Endothelial cell of umbilical vein (primary cell): Measurements from ENCODE around the gene SYCE1L. TPM values are rescaled to one million over a fixed set of nuclear protein-coding genes. Genes with fewer than 3 reads are reported as not detected.

ENCODE experiments used
- Bru-seq: library from RNA; stranded (reverse); fragments of 400-500 nt; gene quantifications from one replicate; lab custom pipeline; 2021; lab: Mats Ljungman, UMichigan
- BruChase-seq, 2 experiments: library from RNA; stranded (reverse); fragments of 400-500 nt; gene quantifications; one replicate each; lab custom pipeline; 2021; lab: Mats Ljungman, UMichigan
- BruUV-seq: library from RNA; stranded (reverse); fragments of 400-500 nt; replicated peaks from 2 replicates; lab custom pipeline; 2021; lab: Mats Ljungman, UMichigan
- CTCF ChIA-PET: fragments of 300-600, 350-600 bp; sonication (Branson Sonifier 250); formaldehyde crosslinking; loops from one replicate; lab custom pipeline; 2021; ENCODE audit warnings: antibody characterized with exemption, inconsistent platforms; lab: Charles Lee
- POLR2A ChIA-PET: fragments of 300-600, 350-600 bp; sonication (Branson Sonifier 250); formaldehyde crosslinking; loops from one replicate; lab custom pipeline; 2021; ENCODE audit warnings: antibody characterized with exemption, inconsistent platforms; lab: Charles Lee
- DNase-seq: peaks from one replicate; pipeline ENCODE4 v3.0.0-alpha.2; 2011; ENCODE audit warnings: low read depth, low spot score
- FAIRE-seq: peaks from 2 replicates; lab custom pipeline; 2011; peaks lifted over from hg19 to GRCh38; lab: Jason Lieb, UNC
- H2AFZ ChIP-seq: 2 replicates; pipeline ENCODE4 v1.6.0; 2012; ENCODE audit warnings: low read depth, low read length, control low read depth, inconsistent platforms
- H3K27ac ChIP-seq: 2 replicates; pipeline ENCODE4 v1.5.1; 2011; ENCODE audit warnings: low read depth, mild to moderate bottlenecking, control low read depth, low read length, moderate library complexity; ENCODE audit not compliant: insufficient read depth
- H3K27me3 ChIP-seq, 2 experiments: 2 replicates each; pipeline versions ENCODE4 v1.6.0 to v1.6.1; 2011; ENCODE audit warnings: low read length in 2 of 2, mixed read lengths in 1 of 2; ENCODE audit not compliant: control insufficient read depth in 2 of 2, insufficient read depth in 2 of 2
- H3K36me3 ChIP-seq, 2 experiments: 2 replicates in 1 of 2; 3 replicates in 1 of 2; pipeline ENCODE4 v1.5.1; 2011; ENCODE audit warnings: low read length in 2 of 2, mild to moderate bottlenecking in 1 of 2, moderate library complexity in 1 of 2; ENCODE audit not compliant: control insufficient read depth in 2 of 2, insufficient read depth in 2 of 2; ENCODE audit errors: extremely low read depth in 1 of 2
- H3K4me1 ChIP-seq: 3 replicates; pipeline ENCODE4 v1.5.1; 2011; ENCODE audit warnings: mild to moderate bottlenecking, low read length; ENCODE audit not compliant: control insufficient read depth, insufficient read depth; ENCODE audit errors: extremely low read depth
- H3K4me2 ChIP-seq: 2 replicates; pipeline ENCODE4 v1.6.1; 2011; ENCODE audit warnings: low read length, control low read depth, mixed read lengths; ENCODE audit not compliant: insufficient read depth
- H3K4me3 ChIP-seq, 3 experiments: fragments of 200-600 bp in 1 of 3; sonication (generic), shearing (Covaris generic) in 1 of 3; replicated peaks in 1 of 3; 2 replicates each; pipeline ENCODE4 v1.5.1; 2011 to 2016; ENCODE audit warnings: control low read depth in 3 of 3, low read length in 3 of 3, mild to moderate bottlenecking in 2 of 3, inconsistent platforms in 1 of 3, low read depth in 1 of 3, moderate library complexity in 1 of 3; ENCODE audit not compliant: insufficient read depth in 1 of 3
- H3K79me2 ChIP-seq: 2 replicates; pipeline ENCODE4 v1.6.0; 2012; ENCODE audit warnings: low read length, inconsistent platforms; ENCODE audit not compliant: control insufficient read depth, insufficient read depth
- H3K9ac ChIP-seq: replicated peaks from 2 replicates; pipeline ENCODE3; 2011; ENCODE audit warnings: low read length, control low read depth; ENCODE audit not compliant: insufficient read depth; ENCODE audit errors: extremely low read depth
- H3K9me1 ChIP-seq: replicated peaks from 3 replicates; pipeline ENCODE4 v1.6.0; 2011; ENCODE audit warnings: mild to moderate bottlenecking, low read length; ENCODE audit not compliant: control insufficient read depth, insufficient read depth; ENCODE audit errors: extremely low read depth
- H3K9me3 ChIP-seq: replicated peaks from 2 replicates; pipeline ENCODE4 v1.5.1; 2012; ENCODE audit warnings: low read length, inconsistent platforms; ENCODE audit not compliant: control insufficient read depth, insufficient read depth
- H4K20me1 ChIP-seq: replicated peaks from 2 replicates; pipeline ENCODE3; 2011; ENCODE audit warnings: mild to moderate bottlenecking, low read length; ENCODE audit not compliant: control insufficient read depth, insufficient read depth; ENCODE audit errors: extremely low read depth
- EZH2 ChIP-seq: IDR thresholded peaks from 2 replicates; pipeline ENCODE4 v1.6.1; 2012; ENCODE audit warnings: borderline replicate concordance, low read depth, mild to moderate bottlenecking, moderate library complexity, low read length, inconsistent platforms; ENCODE audit not compliant: severe bottlenecking
- FOS ChIP-seq: IDR thresholded peaks from 2 replicates; pipeline ENCODE4 v1.6.1; 2011; ENCODE audit warnings: mild to moderate bottlenecking, low read length, moderate library complexity, borderline replicate concordance; ENCODE audit not compliant: insufficient read depth
- GATA2 ChIP-seq: IDR thresholded peaks from 2 replicates; pipeline ENCODE4 v1.7.0; 2011; ENCODE audit warnings: low read depth, mild to moderate bottlenecking, moderate library complexity, mixed read lengths, low read length; ENCODE audit not compliant: insufficient read length, insufficient read depth
- JUN ChIP-seq: IDR thresholded peaks from 2 replicates; pipeline ENCODE4 v1.6.1; 2011; ENCODE audit warnings: borderline replicate concordance, low read depth; ENCODE audit not compliant: insufficient read length, insufficient read depth
- MYC ChIP-seq: IDR thresholded peaks from one replicate; pipeline ENCODE4 v1.6.1; 2011; ENCODE audit warnings: mild to moderate bottlenecking, low read depth, low read length
- POLR2A ChIP-seq: IDR thresholded peaks from 2 replicates; pipeline ENCODE4 v1.6.1; 2012; ENCODE audit warnings: low read depth, mild to moderate bottlenecking, control low read depth, low read length
- POLR2AphosphoS5 ChIP-seq: IDR thresholded peaks from 2 replicates; pipeline ENCODE4 v1.6.1; 2012; ENCODE audit warnings: low read depth, mild to moderate bottlenecking, control low read depth, low read length, moderate library complexity; ENCODE audit not compliant: insufficient read depth
- dilution Hi-C: fragments of 300-500 bp; cut with MboI; formaldehyde crosslinking; loops from one replicate; pipeline ENCODE4 v1.15.0; 2019; ENCODE audit warnings: low sequenced_read_pairs; ENCODE audit not compliant: extremely low pct_ligation_motif_present
- intact Hi-C: fragments of 100-400 bp; cut with micrococcal nuclease; formaldehyde crosslinking; loops from one replicate; pipeline ENCODE4 v1.10.0; 2022
- long read RNA-seq: library from polyadenylated mRNA; stranded (forward); transcript quantifications from one replicate; pipeline ENCODE4 v2.0.0, GENCODE V29; 2021
- polyA minus RNA-seq, 3 experiments: library from RNA; depleted of rRNA, polyadenylated mRNA; stranded (reverse); fragments of >200 nt; gene quantifications; 1 replicate in 1 of 3; 2 replicates in 2 of 3; pipeline ENCODE4 v1.2.3, GENCODE V29; 2011
- polyA plus RNA-seq, 4 experiments: library from polyadenylated mRNA; depleted of rRNA in 3 of 4; stranded (reverse) in 3 of 4; unstranded in 1 of 4; fragments of >200 nt; gene quantifications; 2 replicates each; pipeline versions ENCODE4 v1.2.1 to v1.2.3, GENCODE V29; 2011 to 2012; ENCODE audit warnings: missing spikeins in 1 of 4
- total RNA-seq: library from RNA; stranded (reverse); gene quantifications from 2 replicates; pipeline ENCODE4 v1.2.3, GENCODE V29; 2021
- TF ChIP-seq, protein P1 (sequence below): IDR thresholded peaks from 2 replicates; pipeline ENCODE4 v1.6.1; 2011; ENCODE audit not compliant: insufficient read depth, insufficient read length
- TF ChIP-seq, protein P2 (sequence below), 2 donors: IDR thresholded peaks; 1 replicate in 1 of 2; 2 replicates in 1 of 2; pipeline ENCODE4 v1.5.1; 2011; ENCODE audit warnings: low read length in 2 of 2, mild to moderate bottlenecking in 2 of 2, moderate library complexity in 2 of 2, control low read depth in 1 of 2, inconsistent platforms in 1 of 2, low read depth in 1 of 2; ENCODE audit not compliant: insufficient read depth in 1 of 2; ENCODE audit errors: extremely low read depth in 1 of 2

Gene SYCE1L, protein sequence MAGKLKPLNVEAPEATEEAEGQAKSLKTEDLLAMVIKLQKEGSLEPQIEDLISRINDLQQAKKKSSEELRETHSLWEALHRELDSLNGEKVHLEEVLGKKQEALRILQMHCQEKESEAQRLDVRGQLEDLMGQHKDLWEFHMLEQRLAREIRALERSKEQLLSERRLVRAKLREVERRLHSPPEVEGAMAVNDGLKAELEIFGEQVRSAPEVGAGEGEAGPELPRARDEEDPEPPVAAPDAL
- total RNA-seq, result 13.7 and 28.6 TPM in 2 replicates
- 6.8 and 16.1 TPM in 2 replicates for polyA plus RNA-seq
- polyA plus RNA-seq (2011; cell fraction: cytosol; rRNA removed), result 0.49 and 1.5 TPM in 2 replicates
- 3.3 and 4.1 TPM in 2 replicates for polyA plus RNA-seq (2011; cell fraction: nucleus; rRNA removed)
- 0.99 and 6.3 TPM in 2 replicates for polyA plus RNA-seq (2012)
- polyA minus RNA-seq, result 0.57 TPM in 1 of 2 replicates, not detected in the other
- not detected for polyA minus RNA-seq (2011; cell fraction: cytosol; rRNA and poly(A)+ RNA removed)
- 0.91 and 1.1 TPM in 2 replicates for polyA minus RNA-seq (2011; cell fraction: nucleus; rRNA and poly(A)+ RNA removed)
- Bru-seq, nascent RNA, result percentile 43 among the genes with signal in this experiment
- percentile 40 among the genes with signal in this experiment for BruChase-seq, experiment 1, labeled RNA remaining after a 6-hour chase
- percentile 43 among the genes with signal in this experiment for BruChase-seq, experiment 2, labeled RNA remaining after a 2-hour chase
- long read RNA-seq, transcript SYCE1L-203 (2 exons, 598 nt), result major isoform, 7 of 85 reads
- long read RNA-seq, partial matches to known transcripts, result 66 of 85 reads
- long read RNA-seq, other reads (novel, unspliced or antisense), result 12 of 85 reads

GRCh38 chr16:77199211-77199610, at the start of gene SYCE1L:
TSS of gene SYCE1L (plus strand) at chr16:77199408. CDS start at chr16:77199452, 44 bp downstream.
- Histone ChIP-seq H3K27me3 (no peaks in the 10 kb centered on the region), H3K9me1 (no peaks in the 10 kb centered on the region), H2AFZ (no peak within 1 kb of the TSS), H3K4me2 (no peak within 1 kb of the TSS), H3K27ac (no peak within 1 kb of the TSS), H3K9me3 (no peaks in the 10 kb centered on the region), H3K4me1 (no peaks in the 10 kb centered on the region), H3K4me3 (no peak within 1 kb of the TSS), H3K36me3 (peaks cover 0 to 22% of the 10 kb centered on the region in 2 experiments), H3K9ac (no peak within 1 kb of the TSS), H4K20me1 (no peaks in the 10 kb centered on the region), H3K79me2 (no peaks in the 10 kb centered on the region)
- DNase-seq, result no peak
- dilution Hi-C loops (no loop called here), intact Hi-C loops (no loop called here)
- no TSS peak for BruUV-seq
- no peak for FAIRE-seq
- TF ChIP-seq POLR2AphosphoS5 (no peak), POLR2A (no peak), FOS (no peak), JUN (no peak), MYC (no peak), EZH2 (no peak), GATA2 (no peak)
- TF ChIP-seq, protein P1, sequence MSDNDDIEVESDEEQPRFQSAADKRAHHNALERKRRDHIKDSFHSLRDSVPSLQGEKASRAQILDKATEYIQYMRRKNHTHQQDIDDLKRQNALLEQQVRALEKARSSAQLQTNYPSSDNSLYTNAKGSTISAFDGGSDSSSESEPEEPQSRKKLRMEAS, result no peak
- TF ChIP-seq, protein P2, sequence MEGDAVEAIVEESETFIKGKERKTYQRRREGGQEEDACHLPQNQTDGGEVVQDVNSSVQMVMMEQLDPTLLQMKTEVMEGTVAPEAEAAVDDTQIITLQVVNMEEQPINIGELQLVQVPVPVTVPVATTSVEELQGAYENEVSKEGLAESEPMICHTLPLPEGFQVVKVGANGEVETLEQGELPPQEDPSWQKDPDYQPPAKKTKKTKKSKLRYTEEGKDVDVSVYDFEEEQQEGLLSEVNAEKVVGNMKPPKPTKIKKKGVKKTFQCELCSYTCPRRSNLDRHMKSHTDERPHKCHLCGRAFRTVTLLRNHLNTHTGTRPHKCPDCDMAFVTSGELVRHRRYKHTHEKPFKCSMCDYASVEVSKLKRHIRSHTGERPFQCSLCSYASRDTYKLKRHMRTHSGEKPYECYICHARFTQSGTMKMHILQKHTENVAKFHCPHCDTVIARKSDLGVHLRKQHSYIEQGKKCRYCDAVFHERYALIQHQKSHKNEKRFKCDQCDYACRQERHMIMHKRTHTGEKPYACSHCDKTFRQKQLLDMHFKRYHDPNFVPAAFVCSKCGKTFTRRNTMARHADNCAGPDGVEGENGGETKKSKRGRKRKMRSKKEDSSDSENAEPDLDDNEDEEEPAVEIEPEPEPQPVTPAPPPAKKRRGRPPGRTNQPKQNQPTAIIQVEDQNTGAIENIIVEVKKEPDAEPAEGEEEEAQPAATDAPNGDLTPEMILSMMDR (IDR thresholded peaks at IDR 0.05; ENCODE audit: extremely low read depth in 1 of 2, insufficient read depth in 1 of 2, low read depth in 1 of 2, low read length in 2 of 2), result no peak
- ChIA-PET POLR2A (no interaction called here), CTCF (no interaction called here)
